LNCaP clone FGC (cell line): ENCODE data around the gene CDC14A.
A peak's percentile ranks its signal among the peaks of the same experiment; 100 is the strongest.

ENCODE experiments used
- DNase-seq: peaks from one replicate; pipeline ENCODE4 v3.0.0-alpha.2; 2011; ENCODE audit warnings: low read depth
- H3K4me3 ChIP-seq: 2 replicates; pipeline ENCODE4 v1.5.1; 2011; ENCODE audit warnings: mild to moderate bottlenecking, low read depth, low read length, control low read depth
- CTCF ChIP-seq: IDR thresholded peaks from 2 replicates; pipeline ENCODE4 v1.5.1; 2012; ENCODE audit warnings: mild to moderate bottlenecking; ENCODE audit not compliant: control insufficient read depth, insufficient read depth; ENCODE audit errors: extremely low read depth

The CDC14A gene

GRCh38 chr1:100497796-100498195 lies 145.5 kb downstream of the CDC14A start:
- no peak overlapping the region for H3K4me3 ChIP-seq
- TF ChIP-seq CTCF: no peak
- no peak for DNase-seq

- no peak for DNase-seq
- TF ChIP-seq CTCF: no peak
- H3K4me3 ChIP-seq: no peak overlapping the region
These were observed 147.0 kb downstream of the CDC14A start for GRCh38 chr1:100499194-100499811.

GRCh38 chr1:100502052-100502792 lies 149.9 kb downstream of the CDC14A start:
- TF ChIP-seq CTCF: no peak
- peak; percentile 83 for DNase-seq
- no peak overlapping the region for H3K4me3 ChIP-seq

GRCh38 chr1:100506217-100506616 lies 153.9 kb downstream of the CDC14A start:
- no peak for DNase-seq
- H3K4me3 ChIP-seq: no peak overlapping the region

GRCh38 chr1:100510451-100510850 lies 158.1 kb downstream of the CDC14A start:
- DNase-seq: no peak
- no peak for TF ChIP-seq CTCF
- H3K4me3 ChIP-seq: no peak overlapping the region

More at GRCh38 chr1:100506217-100506616, 153.9 kb downstream of the CDC14A start:
- TF ChIP-seq CTCF: no peak

- DNase-seq: no peak
- H3K4me3 ChIP-seq: no peak overlapping the region
- TF ChIP-seq CTCF: no peak
These were observed 158.8 kb downstream of the CDC14A start for GRCh38 chr1:100511058-100511457.
